Measurements from ENCODE around the gene KDM4C. TPM values are rescaled to one million over a fixed set of nuclear protein-coding genes. Genes with fewer than 3 reads are reported as not detected.

KDM4C gene
- total RNA-seq, 1 experiment from 2014 or later = 7.1 TPM

GRCh38 chr9:7051711-7052110 is 293.9 kb downstream of the KDM4C start:
- ChIA-PET POLR2A (no interaction called here), CTCF (no interaction called here)
- Histone ChIP-seq H3K27me3 (ENCODE audit: control insufficient read depth, insufficient read depth, low read length) (no peaks in the 10 kb centered on the region), H3K4me1 (ENCODE audit: control insufficient read depth, insufficient read depth, low read length) (no peaks in the 10 kb centered on the region), H3K36me3 (ENCODE audit: control insufficient read depth, insufficient read depth, low read length) (no peaks in the 10 kb centered on the region), H3K27ac (ENCODE audit: low read length) (no peak overlapping the region), H3K4me3 (ENCODE audit: low read depth in 2 of 2, low read length in 2 of 2) (no peak overlapping the region), H3K9me3 (ENCODE audit: control insufficient read depth, insufficient read depth, low read depth, low read length) (no peaks in the 10 kb centered on the region)
- TF ChIP-seq POLR2AphosphoS5 (IDR thresholded peaks at IDR 0.05; ENCODE audit: low read depth, low read length) = no peak
- TF ChIP-seq TCF7L2 (IDR thresholded peaks at IDR 0.05; ENCODE audit: low read depth, low read length) = no peak
- no peak for TF ChIP-seq SIN3A (IDR thresholded peaks at IDR 0.05; ENCODE audit: borderline replicate concordance, insufficient read depth, low read depth, low read length)
- TF ChIP-seq CTCF (IDR thresholded peaks at IDR 0.05) = no peak
- no peak for TF ChIP-seq REST (IDR thresholded peaks at IDR 0.05; ENCODE audit: insufficient read depth in 1 of 2, low read depth in 2 of 2, low read length in 1 of 2)
- ATAC-seq = no peak
- intact Hi-C loops (cut with micrococcal nuclease; ENCODE audit: unreplicated experiment) (no loop called here), in situ Hi-C loops (cut with HindIII; ENCODE audit: low pct_unique_long_range_greater_than_20kb, low sequenced_read_pairs) (no loop called here)
- DNase-seq (ENCODE audit: low read depth, low spot score) = no peak
- no TSS peak for BruUV-seq (replicated peaks)

- ATAC-seq (no peak), DNase-seq (ENCODE audit: low read depth, low spot score) (no peak)
- ChIA-PET CTCF (no interaction called here), POLR2A (no interaction called here)
- no peaks in the 10 kb centered on the region for H3K9me3 ChIP-seq (ENCODE audit: control insufficient read depth, insufficient read depth, low read depth, low read length)
- no peaks in the 10 kb centered on the region for H3K4me1 ChIP-seq (ENCODE audit: control insufficient read depth, insufficient read depth, low read length)
- in situ Hi-C loops (cut with HindIII; ENCODE audit: low pct_unique_long_range_greater_than_20kb, low sequenced_read_pairs) (no loop called here), intact Hi-C loops (cut with micrococcal nuclease; ENCODE audit: unreplicated experiment) (no loop called here)
- no peak for TF ChIP-seq SIN3A (IDR thresholded peaks at IDR 0.05; ENCODE audit: borderline replicate concordance, insufficient read depth, low read depth, low read length)
- TF ChIP-seq REST (IDR thresholded peaks at IDR 0.05; ENCODE audit: insufficient read depth in 1 of 2, low read depth in 2 of 2, low read length in 1 of 2) = no peak
- TF ChIP-seq TCF7L2 (IDR thresholded peaks at IDR 0.05; ENCODE audit: low read depth, low read length) = no peak
- TF ChIP-seq CTCF (IDR thresholded peaks at IDR 0.05) = no peak
- TF ChIP-seq POLR2AphosphoS5 (IDR thresholded peaks at IDR 0.05; ENCODE audit: low read depth, low read length) = no peak
- BruUV-seq (replicated peaks) = no TSS peak
- H3K4me3 ChIP-seq (ENCODE audit: low read depth in 2 of 2, low read length in 2 of 2) = no peak overlapping the region
- H3K36me3 ChIP-seq (ENCODE audit: control insufficient read depth, insufficient read depth, low read length) = no peaks in the 10 kb centered on the region
- no peaks in the 10 kb centered on the region for H3K27me3 ChIP-seq (ENCODE audit: control insufficient read depth, insufficient read depth, low read length)
- no peak overlapping the region for H3K27ac ChIP-seq (ENCODE audit: low read length)
Observed at GRCh38 chr9:7053903-7054302, 296.1 kb downstream of the KDM4C start.
